HepG2 (cell line): ENCODE results near the gene RANBP3L.

Source experiments
- CTCF ChIP-seq: sonication (generic); formaldehyde crosslinking; IDR thresholded peaks from 2 replicates; pipeline ENCODE4 v1.5.0; 2020; ENCODE audit warnings: mild to moderate bottlenecking, missing genetic modification reagents, moderate library complexity
- FOXA3 ChIP-seq: IDR thresholded peaks from 2 replicates; pipeline ENCODE4 v1.6.1; 2016; ENCODE audit warnings: missing genetic modification reagents, missing compliant biosample characterization
- HINFP ChIP-seq: sonication (generic); formaldehyde crosslinking; IDR thresholded peaks from 2 replicates; pipeline ENCODE4 v1.4.0; 2020; ENCODE audit warnings: low read depth, mild to moderate bottlenecking, missing genetic modification reagents
- LCORL ChIP-seq, 2 experiments: fragments of 450-650 bp in 1 of 2; sonication (generic) in 1 of 2; formaldehyde crosslinking in 1 of 2; IDR thresholded peaks; 2 replicates each; pipeline versions ENCODE4 v1.5.0 to v1.6.1; 2017 to 2020; ENCODE audit warnings: antibody characterized with exemption in 1 of 2, missing genetic modification reagents in 1 of 2

GRCh38 chr5:36300191-36300926, 1.3 kb downstream of the RANBP3L start:
- TF ChIP-seq HINFP (CRISPR knock-in tag) = no peak
- TF ChIP-seq CTCF (CRISPR knock-in tag) = no peak
- no peak for TF ChIP-seq LCORL (IDR thresholded peaks at IDR 0.05)
- TF ChIP-seq LCORL (CRISPR knock-in tag; IDR thresholded peaks at IDR 0.05) = no peak
- no peak for TF ChIP-seq FOXA3 (CRISPR knock-in tag)
